GM12892 (cell line): ENCODE results near the gene ETV4.

ENCODE experiments used
- POLR2A ChIP-seq: IDR thresholded peaks from 2 replicates; pipeline ENCODE4 v1.6.1; 2011; ENCODE audit warnings: low read depth, low read length, control low read depth
- POLR2AphosphoS5 ChIP-seq: IDR thresholded peaks from 2 replicates; pipeline ENCODE4 v1.6.1; 2011; ENCODE audit warnings: low read depth, low read length, control low read depth
- TAF1 ChIP-seq: IDR thresholded peaks from 2 replicates; pipeline ENCODE4 v1.6.1; 2011; ENCODE audit warnings: low read depth, mild to moderate bottlenecking, control low read depth, low read length, borderline replicate concordance

GRCh38 chr17:43515656-43516055 lies 30.5 kb downstream of the ETV4 start:
- TF ChIP-seq TAF1 (no peak), POLR2A (no peak), POLR2AphosphoS5 (no peak)
